CD8-positive, alpha-beta memory T cell (primary cell): ENCODE results near the gene MSI2. TPM values are rescaled to one million over a fixed set of nuclear protein-coding genes. Genes with fewer than 3 reads are reported as not detected.

Experiments
- CTCF ChIA-PET: fragments of 350-600 bp; sonication (Branson Sonifier 250); formaldehyde crosslinking; loops from one replicate; lab custom pipeline; 2021; ENCODE audit warnings: antibody characterized with exemption; lab: Charles Lee
- POLR2A ChIA-PET: fragments of 350-600 bp; sonication (Branson Sonifier 250); formaldehyde crosslinking; loops from one replicate; lab custom pipeline; 2021; ENCODE audit warnings: antibody characterized with exemption; lab: Charles Lee
- DNase-seq, 5 donors: peaks; one replicate each; pipeline versions ENCODE4 v3.0.0 to v3.0.0-alpha.2; 2020 to 2022; ENCODE audit warnings: mixed read lengths in 1 of 5
- H3K27ac ChIP-seq: one replicate; pipeline ENCODE4 v1.7.0; 2013; ENCODE audit warnings: low read depth, mild to moderate bottlenecking, low read length, moderate library complexity
- H3K27me3 ChIP-seq: 2 replicates; pipeline ENCODE4 v1.7.0; 2013; ENCODE audit warnings: low read length, mild to moderate bottlenecking; ENCODE audit not compliant: insufficient read depth, poor library complexity, severe bottlenecking
- H3K36me3 ChIP-seq: 2 replicates; pipeline ENCODE4 v1.7.0; 2013; ENCODE audit warnings: mild to moderate bottlenecking, low read length, moderate library complexity; ENCODE audit not compliant: insufficient read depth
- H3K4me1 ChIP-seq: 2 replicates; pipeline ENCODE4 v1.7.0; 2013; ENCODE audit warnings: mild to moderate bottlenecking, low read length, moderate library complexity; ENCODE audit not compliant: insufficient read depth
- H3K4me3 ChIP-seq: 2 replicates; pipeline ENCODE4 v1.7.0; 2013; ENCODE audit warnings: mild to moderate bottlenecking, low read length
- H3K9me3 ChIP-seq: 2 replicates; pipeline ENCODE4 v1.7.0; 2013; ENCODE audit warnings: mild to moderate bottlenecking, low read length
- H3K27ac Mint-ChIP-seq, 8 donors: one replicate each; pipeline ENCODE4 v1.8.0; 2020 to 2021; ENCODE audit warnings: mixed read lengths in 8 of 8, mild to moderate bottlenecking in 6 of 8, inconsistent platforms in 3 of 8, moderate library complexity in 3 of 8
- H3K27me3 Mint-ChIP-seq, 2 donors: one replicate each; pipeline ENCODE4 v1.8.0; 2020 to 2021; ENCODE audit warnings: mixed read lengths in 2 of 2, mild to moderate bottlenecking in 1 of 2, moderate library complexity in 1 of 2
- H3K36me3 Mint-ChIP-seq, 3 donors: one replicate each; pipeline ENCODE4 v1.8.0; 2020 to 2021; ENCODE audit warnings: mixed read lengths in 3 of 3, inconsistent platforms in 1 of 3, mild to moderate bottlenecking in 1 of 3
- H3K4me1 Mint-ChIP-seq, 3 donors: one replicate each; pipeline ENCODE4 v1.8.0; 2020 to 2021; ENCODE audit warnings: mixed read lengths in 3 of 3, inconsistent platforms in 1 of 3, mild to moderate bottlenecking in 1 of 3
- H3K4me3 Mint-ChIP-seq, 7 donors: one replicate each; pipeline ENCODE4 v1.8.0; 2020 to 2021; ENCODE audit warnings: mixed read lengths in 7 of 7, mild to moderate bottlenecking in 6 of 7, moderate library complexity in 4 of 7, inconsistent platforms in 2 of 7
- H3K9me3 Mint-ChIP-seq, 5 donors: one replicate each; pipeline ENCODE4 v1.8.0; 2020 to 2022; ENCODE audit warnings: mixed read lengths in 5 of 5, mild to moderate bottlenecking in 3 of 5, moderate library complexity in 2 of 5, inconsistent platforms in 1 of 5
- polyA plus RNA-seq: library from polyadenylated mRNA; unstranded; fragments of 300-500 nt; fragmentation: Illumina TruSeq; gene quantifications from one replicate; pipeline ENCODE4 v1.2.3, GENCODE V29; 2021
- total RNA-seq, 2 experiments: library from RNA; stranded (reverse); gene quantifications; one replicate each; pipeline ENCODE4 v1.2.3, GENCODE V29; 2021

Gene MSI2
- total and polyA plus RNA-seq, 3 experiments from 2014 or later, result 2.3 to 58.0 (median 57.1) TPM

- Mint-ChIP-seq H3K36me3 (peaks cover 0 to 25% (median 20%) of the 10 kb centered on the region in 3 donors), H3K27ac (no peak overlapping the region)
- CTCF ChIA-PET, result interaction anchor here (1.0 kb wide), 1 partner anchor 11 kb away, joined by 3 read pairs; no protein-coding TSS in a partner anchor
Measured at GRCh38 chr17:57682701-57683100, 426.4 kb downstream of the MSI2 start.

DNA sequence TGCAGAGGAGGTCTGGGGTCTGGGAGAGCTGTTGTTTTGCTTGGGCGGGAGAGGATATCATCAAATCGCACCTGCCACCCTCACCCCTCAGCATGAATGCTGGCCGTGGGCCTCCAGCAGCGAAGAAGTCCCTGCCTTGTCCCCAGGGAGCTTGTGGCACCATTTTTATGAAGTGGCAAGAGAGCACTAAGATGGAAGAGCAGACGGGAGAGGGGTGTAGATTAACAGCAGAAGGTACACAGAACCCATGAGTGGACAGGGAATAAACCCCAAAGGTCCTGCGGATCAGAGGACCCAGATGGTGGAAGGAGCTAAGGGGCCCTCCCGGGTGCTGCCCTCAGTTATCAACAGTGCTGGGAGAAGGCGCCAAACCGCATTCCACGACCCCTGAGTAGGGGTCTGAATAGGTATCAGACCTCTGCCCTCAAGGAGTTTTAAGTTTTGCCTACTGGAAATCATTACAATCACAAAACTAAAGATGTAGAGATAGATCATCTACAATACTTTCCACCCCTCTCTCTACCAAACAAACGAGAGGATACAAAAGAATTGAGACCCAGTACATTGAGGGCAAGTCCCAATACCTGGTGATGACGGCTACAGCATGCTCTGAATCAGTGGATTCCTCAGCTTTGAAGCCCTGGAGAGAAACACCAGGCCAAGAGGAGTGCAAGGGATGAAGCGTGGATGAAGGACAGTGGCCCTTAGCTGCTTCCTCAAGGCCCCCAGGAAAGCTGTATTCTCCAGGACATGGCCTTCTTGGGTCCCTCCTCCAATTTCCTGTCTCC is 428.6 kb downstream of the MSI2 start:
- Mint-ChIP-seq H3K4me3 (no peak overlapping the region), H3K27ac (no peak overlapping the region), H3K36me3 (peaks cover 0 to 21% (median 11%) of the 10 kb centered on the region in 3 donors), H3K4me1 (peaks cover 0 to 3% (median 1%) of the 10 kb centered on the region in 3 donors), H3K9me3 (no peaks in the 10 kb centered on the region), H3K27me3 (peaks cover 0 to 1% of the 10 kb centered on the region in 2 donors)
- ChIA-PET POLR2A (no interaction called here), CTCF (interaction anchor here (1.4 to 2.4 kb wide), 2 partner anchors 13 to 87 kb away, joined by 3 to 7 read pairs; no protein-coding TSS in a partner anchor)
- Histone ChIP-seq H3K4me1 (no peaks in the 10 kb centered on the region), H3K36me3 (no peaks in the 10 kb centered on the region), H3K27ac (no peak overlapping the region), H3K4me3 (no peak overlapping the region), H3K27me3 (no peaks in the 10 kb centered on the region), H3K9me3 (no peaks in the 10 kb centered on the region)
- no peak for DNase-seq

More at GRCh38 chr17:57682701-57683100, 426.4 kb downstream of the MSI2 start:
- no peaks in the 10 kb centered on the region for H3K9me3 ChIP-seq
- H3K27ac ChIP-seq, result no peak overlapping the region
- H3K27me3 ChIP-seq, result no peaks in the 10 kb centered on the region
- DNase-seq, result no peak
- no peaks in the 10 kb centered on the region for H3K9me3 Mint-ChIP-seq
- H3K4me1 Mint-ChIP-seq, result peaks cover 0 to 11% (median 1%) of the 10 kb centered on the region in 3 donors
- no peaks in the 10 kb centered on the region for H3K36me3 ChIP-seq
- H3K27me3 Mint-ChIP-seq, result peaks cover 0 to 2% of the 10 kb centered on the region in 2 donors
- POLR2A ChIA-PET, result no interaction called here
- H3K4me3 Mint-ChIP-seq, result peak overlapping the region in 1 of 7 donors; percentile 51
- no peaks in the 10 kb centered on the region for H3K4me1 ChIP-seq
- no peak overlapping the region for H3K4me3 ChIP-seq

DNA sequence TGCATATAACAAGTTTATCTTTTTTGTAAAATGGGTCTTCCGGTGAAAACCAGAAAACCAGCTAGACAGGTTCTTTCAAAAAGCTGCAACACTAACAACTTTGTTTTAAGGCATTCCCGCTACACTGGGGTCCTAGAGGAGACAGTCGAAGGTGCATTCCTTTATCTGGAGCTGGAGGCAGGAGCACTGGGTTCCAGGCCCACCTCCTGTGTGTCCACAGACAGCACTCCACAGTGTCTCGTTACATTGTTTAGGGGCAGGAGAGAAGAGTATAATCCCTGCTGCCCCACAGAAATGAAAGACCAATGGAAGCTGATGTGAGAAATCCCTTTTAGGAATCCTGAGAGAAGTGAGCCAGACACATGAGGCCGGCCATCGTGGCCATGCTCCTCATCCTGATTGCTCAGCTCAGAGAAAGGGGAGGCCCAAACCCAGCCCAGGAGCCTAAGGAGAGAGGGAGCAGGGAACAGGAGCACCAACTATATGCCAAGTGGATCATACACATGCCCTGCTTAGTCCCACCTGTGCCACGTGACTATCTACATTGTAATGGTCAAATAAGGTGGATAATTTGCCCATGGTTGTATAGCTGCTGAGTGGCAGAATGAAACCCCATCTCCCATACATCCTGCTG is 429.3 kb downstream of the MSI2 start:
- Mint-ChIP-seq H3K4me1 (no peaks in the 10 kb centered on the region), H3K9me3 (no peaks in the 10 kb centered on the region), H3K36me3 (peaks cover 0 to 19% (median 7%) of the 10 kb centered on the region in 3 donors), H3K4me3 (no peak overlapping the region), H3K27me3 (no peaks in the 10 kb centered on the region), H3K27ac (no peak overlapping the region)
- DNase-seq, result no peak
- ChIA-PET POLR2A (no interaction called here), CTCF (interaction anchor here (1.4 to 2.4 kb wide), 2 partner anchors 13 to 87 kb away, joined by 3 to 7 read pairs; no protein-coding TSS in a partner anchor)
- no peaks in the 10 kb centered on the region for H3K27me3 ChIP-seq
- no peak overlapping the region for H3K4me3 ChIP-seq
- no peaks in the 10 kb centered on the region for H3K9me3 ChIP-seq
- no peak overlapping the region for H3K27ac ChIP-seq
- H3K36me3 ChIP-seq, result no peaks in the 10 kb centered on the region
- H3K4me1 ChIP-seq, result no peaks in the 10 kb centered on the region

- Mint-ChIP-seq H3K27me3 (no peaks in the 10 kb centered on the region), H3K27ac (no peak overlapping the region), H3K9me3 (peaks cover 0 to 4% (median 0%) of the 10 kb centered on the region in 5 donors), H3K4me3 (no peak overlapping the region), H3K4me1 (peaks cover 5 to 10% (median 9%) of the 10 kb centered on the region in 3 donors), H3K36me3 (peaks cover 4 to 18% (median 5%) of the 10 kb centered on the region in 3 donors)
- CTCF ChIA-PET, result no interaction called here
- H3K4me1 ChIP-seq, result no peaks in the 10 kb centered on the region
- H3K9me3 ChIP-seq, result no peaks in the 10 kb centered on the region
- no peaks in the 10 kb centered on the region for H3K27me3 ChIP-seq
- DNase-seq, result no peak
- no peak overlapping the region for H3K4me3 ChIP-seq
- no peaks in the 10 kb centered on the region for H3K36me3 ChIP-seq
- H3K27ac ChIP-seq, result no peak overlapping the region
- POLR2A ChIA-PET, result interaction anchor here (0.6 kb wide), 1 partner anchor 329 kb away, joined by 8 read pairs; no protein-coding TSS in a partner anchor
Measured at GRCh38 chr17:57687642-57688041, 431.3 kb downstream of the MSI2 start.

GRCh38 chr17:57689254-57689653 is 432.9 kb downstream of the MSI2 start:
- H3K4me3 ChIP-seq, result no peak overlapping the region
- no peak overlapping the region for H3K27ac Mint-ChIP-seq
- no peaks in the 10 kb centered on the region for H3K36me3 ChIP-seq
- no peak overlapping the region for H3K4me3 Mint-ChIP-seq
- peaks cover 14 to 20% (median 20%) of the 10 kb centered on the region in 3 donors for H3K4me1 Mint-ChIP-seq
- no peaks in the 10 kb centered on the region for H3K27me3 ChIP-seq
- no peaks in the 10 kb centered on the region for H3K4me1 ChIP-seq
- H3K27ac ChIP-seq, result no peak overlapping the region
- peaks cover 7 to 14% (median 7%) of the 10 kb centered on the region in 3 donors for H3K36me3 Mint-ChIP-seq
- no peaks in the 10 kb centered on the region for H3K9me3 ChIP-seq
- POLR2A ChIA-PET, result no interaction called here
- DNase-seq, result no peak
- H3K9me3 Mint-ChIP-seq, result peaks cover 0 to 13% (median 4%) of the 10 kb centered on the region in 5 donors
- CTCF ChIA-PET, result interaction anchor here (1.4 kb wide), 1 partner anchor 17 kb away, joined by 3 read pairs; no protein-coding TSS in a partner anchor
- no peaks in the 10 kb centered on the region for H3K27me3 Mint-ChIP-seq

DNA sequence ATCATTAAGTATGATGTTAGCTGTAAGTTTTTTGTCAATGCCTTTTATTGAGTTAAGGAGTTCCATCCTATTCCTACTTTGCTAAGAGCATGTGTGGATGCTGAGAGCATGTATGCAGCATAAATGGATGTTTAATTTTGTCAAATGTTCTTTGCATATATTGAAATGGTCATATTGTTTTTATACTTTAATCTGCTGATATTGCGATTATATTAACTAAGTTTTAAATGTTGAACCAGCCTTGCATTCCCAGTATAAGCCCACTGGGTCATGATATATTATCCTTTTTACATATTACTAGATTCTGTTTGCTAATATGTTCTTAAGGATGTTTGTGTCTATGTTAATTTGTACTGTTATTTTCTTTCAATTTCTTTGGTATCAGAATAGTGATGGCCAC is 435.6 kb downstream of the MSI2 start:
- Mint-ChIP-seq H3K4me3 (no peak overlapping the region), H3K36me3 (peaks cover 5 to 18% (median 6%) of the 10 kb centered on the region in 3 donors), H3K27me3 (no peaks in the 10 kb centered on the region), H3K9me3 (peaks cover 0 to 13% (median 4%) of the 10 kb centered on the region in 5 donors), H3K27ac (no peak overlapping the region), H3K4me1 (peaks cover 19 to 26% (median 20%) of the 10 kb centered on the region in 3 donors)
- Histone ChIP-seq H3K27me3 (no peaks in the 10 kb centered on the region), H3K27ac (no peak overlapping the region), H3K4me1 (peaks cover 3% of the 10 kb centered on the region), H3K9me3 (no peaks in the 10 kb centered on the region), H3K4me3 (no peak overlapping the region), H3K36me3 (no peaks in the 10 kb centered on the region)
- POLR2A ChIA-PET, result no interaction called here
- DNase-seq, result no peak
- CTCF ChIA-PET, result interaction anchor here (1.3 kb wide), 1 partner anchor 20 kb away, joined by 4 read pairs; no protein-coding TSS in a partner anchor

- Mint-ChIP-seq H3K4me3 (peak overlapping the region; percentile 10 to 75 (median 53)), H3K27me3 (no peaks in the 10 kb centered on the region), H3K36me3 (peaks cover 5 to 18% (median 6%) of the 10 kb centered on the region in 3 donors), H3K27ac (peak overlapping the region in 7 of 8 donors; percentile 2 to 78 (median 21)), H3K9me3 (peaks cover 0 to 13% (median 4%) of the 10 kb centered on the region in 5 donors), H3K4me1 (peaks cover 19 to 26% (median 20%) of the 10 kb centered on the region in 3 donors)
- peaks cover 11% of the 10 kb centered on the region for H3K4me1 ChIP-seq
- no peak for DNase-seq
- no peaks in the 10 kb centered on the region for H3K36me3 ChIP-seq
- H3K27ac ChIP-seq, result no peak overlapping the region
- H3K4me3 ChIP-seq, result no peak overlapping the region
- no peaks in the 10 kb centered on the region for H3K9me3 ChIP-seq
- POLR2A ChIA-PET, result no interaction called here
- H3K27me3 ChIP-seq, result no peaks in the 10 kb centered on the region
- CTCF ChIA-PET, result no interaction called here
Measured at GRCh38 chr17:57692770-57693169, 436.4 kb downstream of the MSI2 start.
